Esophagus squamous epithelium (tissue), 5 donors: ENCODE measurements around the gene SRRM4. TPM values are rescaled to one million over a fixed set of nuclear protein-coding genes. Genes with fewer than 3 reads are reported as not detected.
A peak's percentile ranks its signal among the peaks of the same experiment; 100 is the strongest.

Experiments
- DNase-seq: peaks from one replicate; lab custom pipeline; 2025; lab: John Stamatoyannopoulos, UW
- H3K27ac ChIP-seq, 4 donors: fragments of 200-600 bp; sonication (generic); one replicate each; pipeline ENCODE4 v1.5.1; 2016 to 2019; ENCODE audit warnings: mild to moderate bottlenecking in 1 of 4
- H3K27me3 ChIP-seq, 4 donors: fragments of 200-600 bp; sonication (generic); 1 replicate in 3 of 4; 2 replicates in 1 of 4; pipeline versions ENCODE4 v1.5.1 to v1.6.0; 2017 to 2021; ENCODE audit warnings: antibody characterized with exemption in 1 of 4
- H3K36me3 ChIP-seq, 3 donors: fragments of 200-600 bp; sonication (generic); one replicate each; pipeline ENCODE4 v1.5.1; 2016 to 2019
- H3K4me1 ChIP-seq, 3 donors: fragments of 200-600 bp; sonication (generic); one replicate each; pipeline ENCODE4 v1.5.1; 2017 to 2019
- H3K4me3 ChIP-seq, 4 donors: fragments of 200-600 bp; sonication (generic); 1 replicate in 3 of 4; 2 replicates in 1 of 4; pipeline ENCODE4 v1.5.1; 2016 to 2019; ENCODE audit warnings: mild to moderate bottlenecking in 2 of 4, moderate library complexity in 1 of 4
- H3K9me3 ChIP-seq, 3 donors: fragments of 200-600 bp; sonication (generic); one replicate each; pipeline ENCODE4 v1.5.1; 2016 to 2019
- POLR2A ChIP-seq, 4 donors: fragments of 450-650 bp; IDR thresholded peaks; one replicate each; pipeline ENCODE4 v1.6.1; 2017; ENCODE audit warnings: antibody characterized with exemption in 4 of 4, mild to moderate bottlenecking in 4 of 4, moderate library complexity in 3 of 4
- WGBS, 2 donors: methylation state at CpG; one replicate each; pipeline ENCODE4 v1.1.5; 2018; 5-methylcytosine and 5-hydroxymethylcytosine counted together
- intact Hi-C: fragments of 100-400 bp; cut with DNase I; formaldehyde crosslinking; loops from one replicate; pipeline ENCODE4 v1.15.0; 2022
- total RNA-seq, 4 donors: library from RNA; depleted of rRNA; stranded (reverse); fragments of >200 nt; gene quantifications; one replicate each; pipeline ENCODE4 v1.1.0, GENCODE V29; 2016
- TF ChIP-seq, protein P1 (sequence below), 6 experiments: fragments of 450-650 bp in 4 of 6; fragments of 200-600 bp in 2 of 6; sonication (generic) in 2 of 6; IDR thresholded peaks; one replicate each; pipeline ENCODE4 v1.5.1; 2016 to 2019; ENCODE audit warnings: antibody characterized with exemption in 6 of 6, mild to moderate bottlenecking in 4 of 6, moderate library complexity in 4 of 6
- donor health status: DM: yes; HTN: yes; CAD: no.

The SRRM4 gene
- total RNA-seq, 4 donors from 2014 or later: not detected

DNA sequence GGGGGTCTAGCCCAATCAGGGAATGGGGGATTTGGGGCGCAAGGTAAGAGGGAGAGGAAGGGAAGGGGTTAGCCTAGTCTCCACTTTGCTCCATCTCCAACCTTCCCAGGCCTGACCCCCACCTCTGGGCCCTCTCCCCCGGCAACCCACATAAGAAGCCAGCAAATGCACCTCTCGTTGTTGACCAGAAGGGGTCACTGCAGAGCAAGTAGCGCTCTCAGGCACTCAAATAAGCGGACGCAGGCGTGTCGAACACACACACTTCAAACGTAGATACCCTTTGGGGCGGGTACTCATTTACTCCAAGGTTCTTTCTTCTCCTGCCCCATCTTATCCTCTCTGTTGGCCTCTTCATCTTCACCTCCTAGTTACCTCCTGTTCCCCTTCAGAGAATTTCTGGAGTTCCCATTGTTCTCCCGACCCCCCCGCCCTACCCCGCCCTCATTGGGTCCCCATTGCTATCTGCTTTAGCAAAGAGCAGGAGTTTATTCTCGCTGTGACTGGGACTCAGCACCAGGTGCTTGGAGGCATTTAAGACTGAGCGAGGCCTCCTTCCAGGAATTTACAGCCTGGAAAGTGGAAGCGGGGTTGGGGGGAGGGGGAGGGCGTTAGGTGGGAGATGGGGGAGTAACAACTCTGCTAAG, 1.5 kb upstream of the SRRM4 start:
- Histone ChIP-seq H3K36me3 (no peaks in the 10 kb centered on the region), H3K4me1 (peaks cover 0 to 18% (median 3%) of the 10 kb centered on the region in 3 donors), H3K4me3 (no peak overlapping the region), H3K9me3 (no peaks in the 10 kb centered on the region), H3K27ac (no peak overlapping the region), H3K27me3 (peaks cover 8 to 57% (median 16%) of the 10 kb centered on the region in 4 donors)
- TF ChIP-seq POLR2A (IDR thresholded peaks at IDR 0.05): no peak
- TF ChIP-seq, protein P1, sequence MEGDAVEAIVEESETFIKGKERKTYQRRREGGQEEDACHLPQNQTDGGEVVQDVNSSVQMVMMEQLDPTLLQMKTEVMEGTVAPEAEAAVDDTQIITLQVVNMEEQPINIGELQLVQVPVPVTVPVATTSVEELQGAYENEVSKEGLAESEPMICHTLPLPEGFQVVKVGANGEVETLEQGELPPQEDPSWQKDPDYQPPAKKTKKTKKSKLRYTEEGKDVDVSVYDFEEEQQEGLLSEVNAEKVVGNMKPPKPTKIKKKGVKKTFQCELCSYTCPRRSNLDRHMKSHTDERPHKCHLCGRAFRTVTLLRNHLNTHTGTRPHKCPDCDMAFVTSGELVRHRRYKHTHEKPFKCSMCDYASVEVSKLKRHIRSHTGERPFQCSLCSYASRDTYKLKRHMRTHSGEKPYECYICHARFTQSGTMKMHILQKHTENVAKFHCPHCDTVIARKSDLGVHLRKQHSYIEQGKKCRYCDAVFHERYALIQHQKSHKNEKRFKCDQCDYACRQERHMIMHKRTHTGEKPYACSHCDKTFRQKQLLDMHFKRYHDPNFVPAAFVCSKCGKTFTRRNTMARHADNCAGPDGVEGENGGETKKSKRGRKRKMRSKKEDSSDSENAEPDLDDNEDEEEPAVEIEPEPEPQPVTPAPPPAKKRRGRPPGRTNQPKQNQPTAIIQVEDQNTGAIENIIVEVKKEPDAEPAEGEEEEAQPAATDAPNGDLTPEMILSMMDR (IDR thresholded peaks at IDR 0.05): peak in 5 of 6 experiments; percentile 46 to 61 (median 54)
- 1% methylated on average over 15 to 16 of the region's 17 CpGs for WGBS, 2 donors
- DNase-seq: no peak
- intact Hi-C loops: no loop called here

DNA sequence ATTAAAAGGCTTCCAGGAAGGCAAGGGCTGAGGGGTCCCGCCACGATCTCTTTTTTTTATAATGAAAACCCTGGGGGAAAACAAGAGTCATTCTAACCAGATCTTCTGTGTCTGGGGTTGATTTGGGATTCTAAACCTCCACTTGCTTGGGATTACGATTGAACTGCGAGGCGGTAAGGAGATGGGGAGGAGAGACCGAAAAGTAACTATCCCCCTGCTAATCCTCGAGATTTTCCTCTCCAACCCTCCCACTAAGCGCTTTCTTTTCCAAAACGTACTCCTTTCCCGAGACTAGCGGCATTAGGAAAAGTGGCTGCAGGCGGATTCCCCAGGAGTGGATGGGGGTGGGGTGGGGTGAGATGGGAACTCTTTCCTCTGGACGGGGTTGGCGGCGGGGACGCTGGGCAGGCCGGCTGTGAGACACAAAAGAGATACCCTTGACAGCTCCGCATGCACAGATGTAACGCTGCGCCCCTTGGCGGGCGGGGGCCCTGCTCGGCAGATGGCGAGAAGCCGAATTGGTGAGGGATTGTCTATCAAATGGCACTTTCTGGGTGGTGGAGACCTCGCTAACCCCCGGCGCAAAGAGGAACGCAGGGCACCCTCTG, 830 bp upstream of the SRRM4 start:
- peaks cover 0 to 18% (median 3%) of the 10 kb centered on the region in 3 donors for H3K4me1 ChIP-seq
- intact Hi-C loops: no loop called here
- no peak overlapping the region for H3K27ac ChIP-seq
- DNase-seq: no peak
- H3K4me3 ChIP-seq: no peak overlapping the region
- TF ChIP-seq, protein P1 (IDR thresholded peaks at IDR 0.05): no peak
- no peak for TF ChIP-seq POLR2A (IDR thresholded peaks at IDR 0.05)
- 4 to 9% methylated on average over 13 to 22 of the region's 29 CpGs for WGBS, 2 donors
- H3K9me3 ChIP-seq: no peaks in the 10 kb centered on the region
- H3K27me3 ChIP-seq: peaks cover 8 to 61% (median 16%) of the 10 kb centered on the region in 4 donors
- no peaks in the 10 kb centered on the region for H3K36me3 ChIP-seq

DNA sequence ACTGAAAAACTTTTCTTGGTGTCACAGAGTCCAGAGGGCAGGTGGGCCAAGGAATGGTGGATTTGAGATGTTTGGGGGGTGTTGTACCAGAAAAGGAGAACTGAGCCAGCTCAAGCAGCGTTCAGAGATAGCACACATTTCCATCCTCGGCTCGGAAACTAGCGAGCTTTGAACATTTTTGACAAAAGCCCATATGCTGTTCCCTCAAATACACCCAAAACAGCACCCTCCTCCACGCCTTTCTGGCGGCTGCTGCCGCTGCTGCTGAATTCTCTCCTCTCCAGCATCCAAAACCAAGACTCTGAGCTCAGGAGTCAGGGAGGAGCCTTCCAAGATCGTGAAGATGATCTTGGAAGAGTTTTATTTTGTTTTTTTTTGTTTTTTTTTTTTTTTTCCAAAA, 961 bp downstream of the SRRM4 start:
- Histone ChIP-seq H3K4me1 (peaks cover 0 to 18% (median 3%) of the 10 kb centered on the region in 3 donors), H3K4me3 (no peak overlapping the region), H3K9me3 (no peaks in the 10 kb centered on the region), H3K36me3 (no peaks in the 10 kb centered on the region), H3K27ac (no peak overlapping the region), H3K27me3 (peaks cover 8 to 74% (median 16%) of the 10 kb centered on the region in 4 donors)
- 22 to 25% methylated on average over 8 of the region's 8 CpGs for WGBS, 2 donors
- no peak for DNase-seq
- intact Hi-C loops: no loop called here
- TF ChIP-seq POLR2A (IDR thresholded peaks at IDR 0.05): no peak
- TF ChIP-seq, protein P1 (IDR thresholded peaks at IDR 0.05): no peak

DNA sequence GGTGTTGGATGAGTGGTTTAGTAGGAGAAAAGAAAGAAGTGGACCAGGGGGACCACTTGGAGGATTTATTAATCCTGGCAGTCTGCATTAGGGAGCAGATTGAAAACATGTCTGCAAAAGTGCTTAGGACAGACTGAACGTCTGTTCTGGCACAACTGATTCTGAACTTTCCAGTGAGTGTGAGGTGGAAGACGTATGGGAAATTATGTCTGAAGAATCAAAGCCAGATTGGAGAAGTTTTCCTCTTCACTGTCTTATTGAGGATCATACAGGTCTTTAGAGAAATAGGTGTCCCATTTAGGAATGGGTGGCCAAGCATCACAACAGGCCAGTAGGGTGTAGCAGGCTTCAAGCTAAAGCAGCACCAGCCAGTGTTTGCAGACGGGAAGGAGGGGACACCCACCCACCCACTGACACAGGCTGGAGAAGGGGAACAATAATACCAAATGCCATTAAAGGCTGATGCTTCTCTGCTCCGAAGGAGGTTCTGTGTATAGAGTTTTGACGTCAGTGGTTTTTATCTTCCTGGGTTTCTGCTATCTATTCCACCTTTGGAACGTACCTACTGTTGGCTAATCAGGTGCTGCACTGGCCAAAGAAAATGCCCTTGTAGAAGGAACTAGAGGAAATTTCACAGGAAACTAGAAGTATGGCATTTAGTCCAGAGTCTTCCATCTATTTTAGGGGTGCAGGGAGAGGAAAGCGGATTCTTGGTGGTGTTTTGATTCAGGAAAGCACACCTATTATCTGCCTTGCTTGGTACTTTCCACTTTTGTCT, 1.8 kb downstream of the SRRM4 start:
- 43 to 44% methylated on average over 7 of the region's 7 CpGs for WGBS, 2 donors
- TF ChIP-seq, protein P1 (IDR thresholded peaks at IDR 0.05): no peak
- no peak for TF ChIP-seq POLR2A (IDR thresholded peaks at IDR 0.05)
- no peak overlapping the region for H3K27ac ChIP-seq
- H3K9me3 ChIP-seq: no peaks in the 10 kb centered on the region
- peaks cover 0 to 18% (median 3%) of the 10 kb centered on the region in 3 donors for H3K4me1 ChIP-seq
- intact Hi-C loops: no loop called here
- peaks cover 8 to 76% (median 16%) of the 10 kb centered on the region in 4 donors for H3K27me3 ChIP-seq
- H3K4me3 ChIP-seq: no peak overlapping the region
- DNase-seq: no peak
- no peaks in the 10 kb centered on the region for H3K36me3 ChIP-seq
